ENCODE measurements around the gene SASH1. TPM values are rescaled to one million over a fixed set of nuclear protein-coding genes. Genes with fewer than 3 reads are reported as not detected.
"Not testable (repeated sequence)": the region's sequence is repeated elsewhere in the genome, so short reads cannot be mapped to it uniquely, and the experiment has no call there.

SASH1 gene
- total and polyA plus RNA-seq, 7 donors: 3.2 to 101 (median 40.5) TPM

- intact Hi-C loops (cut with DNase I): no loop called here
- WGBS, 2 donors: 79 to 85% methylated on average over 3 of the region's 3 CpGs
- no peak for DNase-seq
- no peaks in the 10 kb centered on the region for H3K36me3 ChIP-seq
- H3K9me3 ChIP-seq: no peaks in the 10 kb centered on the region
- no peak overlapping the region for H3K27ac ChIP-seq
- peaks cover 0 to 24% (median 20%) of the 10 kb centered on the region in 4 donors for H3K4me1 ChIP-seq
- no peak for TF ChIP-seq POLR2AphosphoS5 (IDR thresholded peaks at IDR 0.05)
- no peak for TF ChIP-seq CTCF (IDR thresholded peaks at IDR 0.05)
- no peak for TF ChIP-seq EP300 (IDR thresholded peaks at IDR 0.05)
- TF ChIP-seq POLR2A (IDR thresholded peaks at IDR 0.05): no peak
- no peaks in the 10 kb centered on the region for H3K27me3 ChIP-seq
- H3K4me3 ChIP-seq: no peak overlapping the region
Measured at GRCh38 chr6:148348335-148348734, 5.7 kb downstream of the SASH1 start.

GRCh38 chr6:148348778-148349177 is 6.1 kb downstream of the SASH1 start:
- no peak for TF ChIP-seq EP300 (IDR thresholded peaks at IDR 0.05)
- TF ChIP-seq POLR2AphosphoS5 (IDR thresholded peaks at IDR 0.05): no peak
- TF ChIP-seq POLR2A (IDR thresholded peaks at IDR 0.05): no peak
- TF ChIP-seq CTCF (IDR thresholded peaks at IDR 0.05): no peak
- 85 to 96% methylated on average over 10 of the region's 10 CpGs for WGBS, 2 donors
- intact Hi-C loops (cut with DNase I): no loop called here
- H3K4me3 ChIP-seq: no peak overlapping the region
- no peaks in the 10 kb centered on the region for H3K27me3 ChIP-seq
- DNase-seq: no peak
- no peaks in the 10 kb centered on the region for H3K9me3 ChIP-seq
- peaks cover 0 to 20% (median 17%) of the 10 kb centered on the region in 4 donors for H3K4me1 ChIP-seq
- no peaks in the 10 kb centered on the region for H3K36me3 ChIP-seq
- no peak overlapping the region for H3K27ac ChIP-seq

- H3K4me3 ChIP-seq: no peak overlapping the region
- intact Hi-C loops (cut with DNase I): no loop called here
- WGBS, 2 donors: 92 to 96% methylated on average over 9 of the region's 9 CpGs
- DNase-seq: no peak
- H3K36me3 ChIP-seq: no peaks in the 10 kb centered on the region
- H3K4me1 ChIP-seq: peaks cover 0 to 14% (median 10%) of the 10 kb centered on the region in 4 donors
- TF ChIP-seq POLR2A (IDR thresholded peaks at IDR 0.05) (no peak), POLR2AphosphoS5 (IDR thresholded peaks at IDR 0.05) (no peak), EP300 (IDR thresholded peaks at IDR 0.05) (no peak), CTCF (IDR thresholded peaks at IDR 0.05) (no peak)
- no peaks in the 10 kb centered on the region for H3K27me3 ChIP-seq
- no peaks in the 10 kb centered on the region for H3K9me3 ChIP-seq
- H3K27ac ChIP-seq: no peak overlapping the region
Measured at GRCh38 chr6:148349466-148349865, 6.8 kb downstream of the SASH1 start.

GRCh38 chr6:148351309-148351708 is 8.7 kb downstream of the SASH1 start:
- H3K27ac ChIP-seq: no peak overlapping the region
- peaks cover 0 to 5% (median 0%) of the 10 kb centered on the region in 4 donors for H3K4me1 ChIP-seq
- H3K36me3 ChIP-seq: no peaks in the 10 kb centered on the region
- 76 to 93% methylated on average over 1 of the region's 1 CpG for WGBS, 2 donors
- no peak for DNase-seq
- no peaks in the 10 kb centered on the region for H3K9me3 ChIP-seq
- no peak overlapping the region for H3K4me3 ChIP-seq
- intact Hi-C loops (cut with DNase I): no loop called here
- no peak for TF ChIP-seq POLR2A (IDR thresholded peaks at IDR 0.05)
- TF ChIP-seq POLR2AphosphoS5 (IDR thresholded peaks at IDR 0.05): no peak
- H3K27me3 ChIP-seq: no peaks in the 10 kb centered on the region

GRCh38 chr6:148352421-148352820 is 9.8 kb downstream of the SASH1 start:
- H3K4me3 ChIP-seq; H3K9me3 ChIP-seq; DNase-seq; H3K4me1 ChIP-seq; H3K36me3 ChIP-seq; H3K27ac ChIP-seq; intact Hi-C loops (cut with DNase I); H3K27me3 ChIP-seq: not testable (repeated sequence)
- 94 to 96% methylated on average over 7 of the region's 7 CpGs for WGBS, 2 donors

GRCh38 chr6:148358196-148358785 is 15.7 kb downstream of the SASH1 start:
- H3K4me3 ChIP-seq: no peak overlapping the region
- intact Hi-C loops (cut with DNase I): no loop called here

More at GRCh38 chr6:148358196-148358785, 15.7 kb downstream of the SASH1 start:
- H3K27me3 ChIP-seq: no peaks in the 10 kb centered on the region
- WGBS, 2 donors: 70 to 77% methylated on average over 7 of the region's 7 CpGs
- TF ChIP-seq POLR2AphosphoS5 (IDR thresholded peaks at IDR 0.05) (peak in 3 of 4 donors; percentile 40 to 56 (median 44)), POLR2A (IDR thresholded peaks at IDR 0.05) (no peak), CTCF (IDR thresholded peaks at IDR 0.05) (no peak)
- peak; percentile 80 for DNase-seq
- peak overlapping the region in 1 of 4 donors; percentile 18 for H3K27ac ChIP-seq
- peaks cover 0 to 6% (median 0%) of the 10 kb centered on the region in 4 donors for H3K4me1 ChIP-seq
- H3K9me3 ChIP-seq: no peaks in the 10 kb centered on the region
- no peaks in the 10 kb centered on the region for H3K36me3 ChIP-seq

Data from sigmoid colon (tissue), 7 donors.